Ishikawa (cell line): ENCODE measurements around the gene NLRC5.

Experiments used
- CREB1 ChIP-seq: IDR thresholded peaks from 2 replicates; pipeline ENCODE4 v1.6.1; 2012; ENCODE audit warnings: low read depth
- EP300 ChIP-seq: IDR thresholded peaks from 2 replicates; pipeline ENCODE4 v1.6.1; 2012; ENCODE audit warnings: borderline replicate concordance
- FOXM1 ChIP-seq: IDR thresholded peaks from 2 replicates; pipeline ENCODE4 v1.6.1; 2012; ENCODE audit warnings: low read depth, borderline replicate concordance
- NFIC ChIP-seq: IDR thresholded peaks from 2 replicates; pipeline ENCODE4 v1.6.1; 2012
- REST ChIP-seq: IDR thresholded peaks from 2 replicates; pipeline ENCODE4 v1.6.1; 2012; ENCODE audit warnings: low read depth, mild to moderate bottlenecking
- TAF1 ChIP-seq: IDR thresholded peaks from 2 replicates; pipeline ENCODE4 v1.6.1; 2012; ENCODE audit warnings: low read depth, mild to moderate bottlenecking
- TCF12 ChIP-seq: IDR thresholded peaks from 2 replicates; pipeline ENCODE4 v1.6.1; 2012; ENCODE audit warnings: low read depth
- USF1 ChIP-seq: IDR thresholded peaks from 2 replicates; pipeline ENCODE4 v1.6.1; 2012
- YY1 ChIP-seq: IDR thresholded peaks from 2 replicates; pipeline ENCODE4 v1.6.1; 2012; ENCODE audit warnings: low read depth
- ZBTB7A ChIP-seq: IDR thresholded peaks from 2 replicates; pipeline ENCODE4 v1.6.1; 2012; ENCODE audit warnings: low read depth

GRCh38 chr16:57026778-57027062 is 37.4 kb downstream of the NLRC5 start:
- TF ChIP-seq USF1 = no peak
- TF ChIP-seq REST = no peak
- no peak for TF ChIP-seq TCF12
- no peak for TF ChIP-seq TAF1
- TF ChIP-seq FOXM1 = no peak
- TF ChIP-seq YY1 = no peak
- no peak for TF ChIP-seq ZBTB7A
- TF ChIP-seq EP300 = no peak
- no peak for TF ChIP-seq CREB1
- TF ChIP-seq NFIC = no peak
